ENCODE measurements around the gene VPS9D1.
"Not testable (repeated sequence)": the region's sequence is repeated elsewhere in the genome, so short reads cannot be mapped to it uniquely, and the experiment has no call there.

The VPS9D1 gene

GRCh38 chr16:89709166-89709565 is 11.5 kb downstream of the VPS9D1 start:
- DNase-seq: no peak

- DNase-seq: no peak
Observed at GRCh38 chr16:89708481-89708931, 12.2 kb downstream of the VPS9D1 start.

DNA sequence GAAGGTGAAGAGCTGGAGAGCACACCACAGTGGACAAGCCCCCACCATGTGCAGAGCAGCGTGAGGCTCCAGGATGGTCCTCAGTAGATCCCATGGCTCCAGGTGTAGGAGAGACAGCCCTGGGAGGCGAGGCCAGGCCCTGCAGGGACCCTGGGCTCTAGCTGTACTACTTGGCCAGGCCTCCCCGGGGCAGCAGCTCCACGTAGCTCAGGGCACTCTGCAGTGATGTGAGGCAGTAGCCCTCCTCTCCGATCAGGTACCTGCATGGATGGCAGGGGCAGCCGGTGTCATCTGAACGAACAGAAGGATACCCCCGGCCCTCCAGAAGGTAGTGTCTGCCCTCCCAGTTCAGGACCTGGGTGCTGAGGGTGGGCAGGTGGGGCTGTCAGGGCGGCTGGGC is 13.0 kb downstream of the VPS9D1 start:
- no peak for DNase-seq

GRCh38 chr16:89706518-89707260 is 14.0 kb downstream of the VPS9D1 start:
- no peak for DNase-seq

- no peak for DNase-seq
Observed at GRCh38 chr16:89705006-89705405, 15.7 kb downstream of the VPS9D1 start.

DNA sequence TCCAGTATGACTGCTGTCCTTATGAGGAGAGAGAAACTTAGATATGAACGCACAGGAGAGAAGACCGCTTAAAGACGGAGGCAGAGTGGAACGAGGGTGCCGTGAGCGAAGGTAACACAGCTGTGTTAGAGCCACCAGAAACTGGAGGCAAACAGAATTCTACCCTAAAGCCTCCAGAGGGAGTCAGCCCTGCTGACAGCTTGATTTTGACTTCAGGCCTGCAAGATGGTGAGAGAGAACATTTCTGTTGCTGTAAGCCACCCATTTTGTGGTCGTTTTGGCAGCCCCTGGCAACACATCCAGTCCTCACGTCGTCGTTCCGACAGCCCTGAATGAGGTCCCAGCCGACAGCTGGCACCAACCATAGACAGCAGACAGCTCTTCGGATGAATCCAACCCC is 16.4 kb downstream of the VPS9D1 start:
- no peak for DNase-seq

DNA sequence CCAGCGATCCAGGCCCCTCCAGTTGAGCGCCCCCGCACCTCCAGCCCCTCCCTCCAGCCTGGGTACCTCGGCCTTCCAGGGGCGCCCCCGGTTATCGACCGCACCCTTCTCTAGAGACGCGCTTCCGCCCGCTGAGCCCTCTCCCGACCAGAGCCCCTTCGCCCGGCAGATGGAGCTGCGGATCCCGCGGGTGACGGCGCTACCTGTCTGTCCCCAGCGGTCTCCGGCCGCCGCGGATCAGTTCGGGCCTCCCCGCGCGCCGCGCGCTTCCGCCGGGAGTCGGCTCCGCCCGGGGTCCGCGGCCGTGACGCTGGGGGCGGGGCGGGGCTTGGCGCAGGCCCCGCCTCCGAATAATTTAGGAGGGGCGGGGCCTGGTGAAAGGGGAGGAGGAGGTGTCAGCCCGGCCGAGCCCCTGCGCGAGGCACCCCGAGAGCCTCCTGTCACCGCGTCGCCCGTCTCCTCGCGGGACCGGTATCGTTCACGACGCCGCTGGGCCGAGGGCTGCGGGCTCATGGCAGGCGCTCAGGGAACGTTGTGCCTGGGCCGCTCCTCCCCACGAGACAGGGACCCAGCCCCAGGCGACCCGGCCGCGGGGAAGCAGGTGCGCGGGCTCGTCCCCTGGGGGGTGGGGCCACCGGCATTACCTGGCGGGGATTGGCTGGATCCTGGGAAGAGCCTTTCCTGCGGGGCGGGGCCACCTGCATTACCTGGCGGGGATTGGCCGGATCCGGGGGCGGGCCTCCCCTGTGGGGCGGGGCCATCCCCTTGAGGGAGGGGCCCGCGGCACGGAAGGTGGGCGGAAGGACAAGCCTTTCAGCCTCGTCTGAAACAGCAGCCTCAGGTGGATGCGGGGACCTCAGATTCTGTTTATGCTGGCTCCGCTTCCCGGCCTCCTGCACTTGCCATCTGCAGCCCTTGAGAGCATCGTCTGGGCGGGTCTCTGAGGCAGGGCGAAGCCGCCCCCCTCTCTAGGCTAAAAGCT is 19.0 kb downstream of the VPS9D1 start, which contains the start of gene SPATA2L:
Gene SPATA2L, minus strand, starts transcription at position 281 of the 982 bp plus-strand sequence. CDS start 473 bp downstream, outside the sequence.
- peak; percentile 98 to 99 for DNase-seq

- DNase-seq: peak; percentile 48 to 49
Observed at GRCh38 chr16:89700649-89701424, 19.9 kb downstream of the VPS9D1 start.

DNA sequence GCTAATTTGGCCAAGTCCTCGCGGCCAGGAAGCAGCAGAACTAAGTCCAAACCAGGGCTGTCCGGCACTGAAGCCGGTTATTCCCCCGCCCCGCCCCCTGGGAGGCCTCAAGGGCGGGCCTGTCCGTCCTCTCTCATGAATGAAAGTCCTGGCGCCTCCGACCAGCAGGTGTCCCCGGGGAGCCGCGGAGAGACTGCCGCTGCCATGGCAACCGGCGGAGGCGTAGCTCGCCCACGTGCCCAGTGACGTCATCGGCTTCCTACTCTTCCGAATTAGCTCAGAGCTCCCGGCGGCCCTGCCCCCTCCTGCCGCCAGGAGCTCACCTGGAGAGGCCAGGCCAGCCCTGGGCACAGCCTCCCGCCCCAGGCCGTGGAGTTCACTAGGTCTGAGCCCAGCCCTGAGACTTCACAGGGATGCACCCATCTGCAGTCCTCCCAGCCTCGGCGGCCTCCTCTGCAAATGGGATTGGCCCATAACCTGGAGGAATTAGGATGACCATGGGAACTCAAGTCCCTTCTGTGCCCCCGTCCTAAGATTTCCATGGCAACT is 20.5 kb downstream of the VPS9D1 start:
- peak; percentile 99 for DNase-seq

DNA sequence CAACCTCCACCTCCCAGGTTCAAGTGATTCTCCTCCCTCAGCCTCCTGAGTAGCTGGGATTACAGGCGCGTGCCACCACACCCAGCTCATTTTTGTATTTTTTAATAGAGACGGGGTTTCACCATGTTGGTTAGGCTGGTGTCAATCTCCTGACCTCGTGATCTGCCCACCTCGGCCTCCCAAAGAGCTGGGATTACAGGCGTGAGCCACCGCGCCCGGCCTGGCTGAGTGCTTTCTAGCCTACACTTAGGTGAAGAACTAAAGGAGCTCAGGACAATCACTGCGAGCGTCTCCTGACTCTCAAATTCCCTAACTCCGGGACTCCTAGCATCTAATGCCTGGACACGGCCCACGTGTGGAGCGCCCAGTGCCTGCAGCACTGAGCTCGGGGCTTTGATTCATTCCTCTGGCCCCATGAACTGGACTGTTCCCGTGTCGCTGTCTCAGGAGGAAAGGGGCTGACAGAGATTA is 21.0 kb downstream of the VPS9D1 start:
- not testable (repeated sequence) for DNase-seq

DNA sequence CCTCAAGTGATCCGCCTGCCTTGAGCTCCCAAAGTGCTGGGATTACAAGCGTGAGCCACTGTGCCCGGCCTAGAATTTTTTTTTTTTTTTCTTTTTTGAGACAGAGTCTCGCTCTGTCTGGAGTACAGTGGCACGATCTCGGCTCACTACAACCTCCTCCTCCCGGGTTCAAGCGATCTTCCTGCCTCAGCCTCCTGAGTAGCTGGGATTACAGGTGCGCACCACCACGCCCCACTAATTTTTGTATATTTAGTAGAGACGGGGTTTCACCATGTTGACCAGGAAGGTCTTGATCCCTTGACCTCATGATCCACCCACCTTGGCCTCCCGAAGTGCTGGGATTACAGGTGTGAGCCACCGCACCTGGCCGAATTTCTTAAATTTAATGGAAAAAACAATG is 22.0 kb downstream of the VPS9D1 start:
- not testable (repeated sequence) for DNase-seq

DNA sequence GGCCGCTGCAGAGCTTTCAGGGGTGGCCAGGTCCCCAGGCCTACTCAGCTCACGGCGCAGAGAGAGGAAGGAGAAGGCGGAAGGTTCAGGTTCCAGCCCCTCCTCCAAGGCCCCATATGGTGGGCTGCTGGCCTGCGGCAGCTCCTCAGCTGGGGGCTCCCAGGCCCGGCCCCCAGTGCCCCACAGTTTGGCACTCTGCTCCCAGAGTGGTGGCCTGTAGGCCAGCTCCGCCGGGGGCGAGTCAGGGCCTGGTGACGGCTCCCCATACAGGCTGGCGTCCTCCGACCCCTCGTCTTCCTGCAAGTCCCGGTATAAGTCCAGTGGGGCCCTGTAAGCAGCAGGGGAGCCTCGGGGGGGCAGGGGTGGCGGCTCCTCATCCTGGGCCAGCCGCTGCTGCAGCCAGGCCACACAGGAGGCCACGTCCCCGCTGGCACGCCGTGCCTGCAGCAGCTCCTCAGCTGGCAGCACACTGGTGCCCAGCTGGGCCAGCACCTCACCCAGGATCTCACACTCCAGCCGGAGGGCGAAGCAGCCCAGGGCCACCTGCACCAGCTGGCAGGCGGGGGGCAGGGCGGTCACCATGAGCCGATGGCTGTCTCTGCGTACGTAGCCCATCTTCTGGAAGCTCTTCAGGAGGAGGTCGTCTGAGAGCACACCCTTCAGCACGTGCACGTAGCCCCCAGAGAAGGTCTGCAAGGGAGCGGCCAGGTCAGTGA is 22.9 kb downstream of the VPS9D1 start:
- DNase-seq: no peak

DNA sequence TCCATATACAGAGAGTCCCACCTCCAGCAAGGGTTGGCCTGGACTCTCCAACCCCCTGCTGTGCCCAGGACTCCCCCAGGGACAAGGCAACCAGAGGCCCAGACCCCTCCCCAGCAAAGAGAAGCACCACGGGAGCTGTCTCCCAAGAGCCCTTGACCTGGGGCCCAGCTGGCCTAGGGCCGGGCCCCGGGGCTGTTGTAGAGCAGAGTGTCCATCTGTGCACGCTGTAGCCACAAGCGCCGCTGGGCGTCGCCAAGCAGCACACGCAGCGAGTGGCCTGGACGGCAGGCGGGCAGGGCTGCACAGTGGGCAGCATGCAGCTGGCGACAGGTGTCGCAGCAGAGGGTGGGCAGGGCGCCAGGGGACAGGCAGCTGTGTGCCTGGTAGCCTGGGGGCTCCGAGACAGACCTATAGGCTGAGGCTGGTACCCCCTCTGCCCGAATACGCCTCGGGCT is 23.5 kb downstream of the VPS9D1 start:
- DNase-seq: no peak

GRCh38 chr16:89696670-89697128 is 24.0 kb downstream of the VPS9D1 start:
- DNase-seq: no peak

DNA sequence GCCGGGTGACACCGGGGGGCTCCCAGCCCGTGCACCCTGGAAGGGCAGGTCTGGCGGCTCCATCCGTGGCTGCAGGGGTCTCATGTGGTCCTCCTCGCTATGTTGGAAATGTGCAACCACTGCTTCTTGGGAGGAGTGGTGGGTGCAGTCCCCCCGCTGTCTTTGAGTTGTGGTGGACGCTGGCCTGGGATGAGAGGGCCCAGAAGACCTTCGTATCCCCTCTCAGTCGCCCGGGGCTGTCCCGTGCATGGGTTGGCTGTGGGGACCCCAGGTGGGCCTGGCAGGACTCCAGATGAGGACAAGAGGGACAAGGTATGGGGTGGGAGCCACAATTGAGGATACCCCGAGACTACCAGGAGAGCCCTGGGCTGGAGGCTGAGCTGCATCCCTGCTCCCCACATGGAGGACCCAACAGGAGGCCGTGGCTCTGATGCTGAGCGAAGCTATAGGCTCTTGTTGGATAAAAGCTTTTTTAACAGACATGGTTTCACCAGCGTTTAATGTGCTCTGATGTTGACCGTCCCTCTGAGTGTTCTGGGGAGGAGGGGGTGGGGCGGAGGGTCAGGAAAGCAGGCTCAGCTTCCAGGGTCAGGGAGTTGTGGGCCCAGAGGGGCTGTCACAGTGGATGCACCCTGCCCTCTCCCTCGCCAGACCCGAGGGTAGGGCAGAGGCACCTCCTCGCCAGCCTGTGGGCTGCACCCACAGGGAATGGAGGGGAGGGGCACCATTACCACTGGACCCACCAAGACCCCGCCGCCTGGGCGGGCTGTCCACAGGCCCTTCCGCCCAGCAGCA is 24.6 kb downstream of the VPS9D1 start:
- no peak for DNase-seq

GRCh38 chr16:89695086-89695874 is 25.4 kb downstream of the VPS9D1 start:
- DNase-seq: no peak

- DNase-seq: not testable (repeated sequence)
Observed at GRCh38 chr16:89694784-89695085, 26.0 kb downstream of the VPS9D1 start.

- no peak for DNase-seq
Observed at GRCh38 chr16:89693931-89694783, 26.5 kb downstream of the VPS9D1 start.

- no peak for DNase-seq
Observed at GRCh38 chr16:89693289-89693731, 27.4 kb downstream of the VPS9D1 start.
